Panc1 (cell line): Measurements from ENCODE around the gene NRG2. TPM values are rescaled to one million over a fixed set of nuclear protein-coding genes. Genes with fewer than 3 reads are reported as not detected.

Experiments used
- ATAC-seq: fragments of 200-7000 bp; cut with Tn5 transposase; 2 replicates; pipeline ENCODE4 v1.9.1; 2020; ENCODE audit warnings: mild to moderate bottlenecking, moderate library complexity
- BruUV-seq: library from RNA; stranded (reverse); fragments of 400-500 nt; replicated peaks from 2 replicates; lab custom pipeline; 2021; lab: Mats Ljungman, UMichigan
- CTCF ChIA-PET: fragments of 300-600 bp; sonication (Branson Sonifier 250); formaldehyde crosslinking; loops from one replicate; lab custom pipeline; 2022; ENCODE audit warnings: antibody characterized with exemption; lab: Charles Lee
- POLR2A ChIA-PET: fragments of 300-600 bp; sonication (Branson Sonifier 250); formaldehyde crosslinking; loops from one replicate; lab custom pipeline; 2022; ENCODE audit warnings: antibody characterized with exemption; lab: Charles Lee
- DNase-seq: peaks from one replicate; pipeline ENCODE4 v3.0.0-alpha.2; 2010; ENCODE audit warnings: low read depth, low spot score
- H3K27ac ChIP-seq: 2 replicates; pipeline ENCODE4 v1.5.1; 2011; ENCODE audit warnings: mild to moderate bottlenecking, low read length, inconsistent platforms
- H3K27me3 ChIP-seq: fragments of 200-500 bp; sonication (Bioruptor generic); 2 replicates; pipeline ENCODE4 v1.6.0; 2014; ENCODE audit warnings: low read length, inconsistent platforms; ENCODE audit not compliant: control insufficient read depth, insufficient read depth
- H3K36me3 ChIP-seq: fragments of 200-500 bp; sonication (Bioruptor generic); 2 replicates; pipeline ENCODE4 v1.5.1; 2014; ENCODE audit warnings: inconsistent platforms, mild to moderate bottlenecking, low read length, moderate library complexity; ENCODE audit not compliant: control insufficient read depth, insufficient read depth
- H3K4me1 ChIP-seq: 2 replicates; pipeline ENCODE4 v1.5.1; 2011; ENCODE audit warnings: inconsistent platforms, mild to moderate bottlenecking, low read length, moderate library complexity; ENCODE audit not compliant: control insufficient read depth, insufficient read depth
- H3K4me3 ChIP-seq, 2 experiments: 2 replicates each; pipeline ENCODE4 v1.5.1; 2011 to 2012; ENCODE audit warnings: low read depth in 2 of 2, low read length in 2 of 2, mild to moderate bottlenecking in 2 of 2, inconsistent platforms in 1 of 2, moderate library complexity in 1 of 2
- H3K9me3 ChIP-seq: fragments of 200-500 bp; sonication (Bioruptor generic); 2 replicates; pipeline ENCODE4 v1.5.1; 2014; ENCODE audit warnings: low read depth, mild to moderate bottlenecking, inconsistent platforms, low read length, moderate library complexity; ENCODE audit not compliant: control insufficient read depth, insufficient read depth
- POLR2AphosphoS5 ChIP-seq: IDR thresholded peaks from 2 replicates; pipeline ENCODE4 v1.6.1; 2012; ENCODE audit warnings: mild to moderate bottlenecking, low read depth, low read length, moderate library complexity
- SIN3A ChIP-seq: IDR thresholded peaks from 2 replicates; pipeline ENCODE4 v1.6.1; 2012; ENCODE audit warnings: low read depth, mild to moderate bottlenecking, low read length, moderate library complexity, borderline replicate concordance; ENCODE audit not compliant: insufficient read depth
- TCF7L2 ChIP-seq: IDR thresholded peaks from 2 replicates; pipeline ENCODE4 v1.6.1; 2011; ENCODE audit warnings: mild to moderate bottlenecking, low read depth, low read length, inconsistent platforms
- in situ Hi-C: cut with HindIII; loops from 2 replicates; pipeline ENCODE4 v1.10.0; 2016; ENCODE audit warnings: low sequenced_read_pairs, low pct_unique_long_range_greater_than_20kb
- intact Hi-C: fragments of 100-400 bp; cut with micrococcal nuclease; formaldehyde crosslinking; loops from one replicate; pipeline ENCODE4 v1.10.0; 2022; ENCODE audit not compliant: unreplicated experiment
- total RNA-seq: library from RNA; stranded (reverse); gene quantifications from one replicate; pipeline ENCODE4 v1.2.1, GENCODE V29; 2021; ENCODE audit not compliant: unreplicated experiment
- TF ChIP-seq, protein P1 (sequence below): fragments of 450-650 bp; IDR thresholded peaks from 2 replicates; pipeline ENCODE4 v1.5.1; 2017; ENCODE audit warnings: mild to moderate bottlenecking
- TF ChIP-seq, protein P2 (sequence below), 2 experiments: IDR thresholded peaks; 2 replicates each; pipeline ENCODE4 v1.6.1; 2011 to 2012; ENCODE audit warnings: low read depth in 2 of 2, control low read depth in 1 of 2, low read length in 1 of 2, mild to moderate bottlenecking in 1 of 2, moderate library complexity in 1 of 2; ENCODE audit not compliant: insufficient read depth in 1 of 2

Gene NRG2
- total RNA-seq, 1 experiment from 2014 or later, result 20.2 TPM

DNA sequence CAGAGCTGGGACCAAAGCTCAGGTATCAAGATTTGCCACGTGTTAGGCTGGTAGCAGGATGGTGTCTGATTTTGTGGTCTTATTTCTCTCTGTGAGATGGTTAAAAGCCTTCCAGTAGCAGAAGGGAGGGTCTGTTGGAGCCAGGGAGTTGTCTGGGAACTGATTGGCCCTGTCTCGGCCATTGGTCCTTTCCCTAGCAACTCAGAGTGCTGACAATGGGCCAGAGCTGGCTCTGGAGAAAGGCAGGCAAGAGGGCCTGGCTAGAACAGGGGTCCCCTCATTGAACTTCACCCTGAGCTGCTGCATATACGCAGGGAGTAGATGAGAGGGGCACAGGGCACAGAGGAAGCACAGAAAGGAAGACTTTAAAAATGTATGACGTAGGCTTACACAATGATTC is 154.7 kb downstream of the NRG2 start:
- no peak for DNase-seq
- no peak overlapping the region for H3K27ac ChIP-seq
- in situ Hi-C loops (no loop called here), intact Hi-C loops (no loop called here)
- no peaks in the 10 kb centered on the region for H3K9me3 ChIP-seq
- TF ChIP-seq TCF7L2 (no peak), POLR2AphosphoS5 (no peak)
- TF ChIP-seq, protein P1, sequence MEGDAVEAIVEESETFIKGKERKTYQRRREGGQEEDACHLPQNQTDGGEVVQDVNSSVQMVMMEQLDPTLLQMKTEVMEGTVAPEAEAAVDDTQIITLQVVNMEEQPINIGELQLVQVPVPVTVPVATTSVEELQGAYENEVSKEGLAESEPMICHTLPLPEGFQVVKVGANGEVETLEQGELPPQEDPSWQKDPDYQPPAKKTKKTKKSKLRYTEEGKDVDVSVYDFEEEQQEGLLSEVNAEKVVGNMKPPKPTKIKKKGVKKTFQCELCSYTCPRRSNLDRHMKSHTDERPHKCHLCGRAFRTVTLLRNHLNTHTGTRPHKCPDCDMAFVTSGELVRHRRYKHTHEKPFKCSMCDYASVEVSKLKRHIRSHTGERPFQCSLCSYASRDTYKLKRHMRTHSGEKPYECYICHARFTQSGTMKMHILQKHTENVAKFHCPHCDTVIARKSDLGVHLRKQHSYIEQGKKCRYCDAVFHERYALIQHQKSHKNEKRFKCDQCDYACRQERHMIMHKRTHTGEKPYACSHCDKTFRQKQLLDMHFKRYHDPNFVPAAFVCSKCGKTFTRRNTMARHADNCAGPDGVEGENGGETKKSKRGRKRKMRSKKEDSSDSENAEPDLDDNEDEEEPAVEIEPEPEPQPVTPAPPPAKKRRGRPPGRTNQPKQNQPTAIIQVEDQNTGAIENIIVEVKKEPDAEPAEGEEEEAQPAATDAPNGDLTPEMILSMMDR, result no peak
- TF ChIP-seq, protein P2, sequence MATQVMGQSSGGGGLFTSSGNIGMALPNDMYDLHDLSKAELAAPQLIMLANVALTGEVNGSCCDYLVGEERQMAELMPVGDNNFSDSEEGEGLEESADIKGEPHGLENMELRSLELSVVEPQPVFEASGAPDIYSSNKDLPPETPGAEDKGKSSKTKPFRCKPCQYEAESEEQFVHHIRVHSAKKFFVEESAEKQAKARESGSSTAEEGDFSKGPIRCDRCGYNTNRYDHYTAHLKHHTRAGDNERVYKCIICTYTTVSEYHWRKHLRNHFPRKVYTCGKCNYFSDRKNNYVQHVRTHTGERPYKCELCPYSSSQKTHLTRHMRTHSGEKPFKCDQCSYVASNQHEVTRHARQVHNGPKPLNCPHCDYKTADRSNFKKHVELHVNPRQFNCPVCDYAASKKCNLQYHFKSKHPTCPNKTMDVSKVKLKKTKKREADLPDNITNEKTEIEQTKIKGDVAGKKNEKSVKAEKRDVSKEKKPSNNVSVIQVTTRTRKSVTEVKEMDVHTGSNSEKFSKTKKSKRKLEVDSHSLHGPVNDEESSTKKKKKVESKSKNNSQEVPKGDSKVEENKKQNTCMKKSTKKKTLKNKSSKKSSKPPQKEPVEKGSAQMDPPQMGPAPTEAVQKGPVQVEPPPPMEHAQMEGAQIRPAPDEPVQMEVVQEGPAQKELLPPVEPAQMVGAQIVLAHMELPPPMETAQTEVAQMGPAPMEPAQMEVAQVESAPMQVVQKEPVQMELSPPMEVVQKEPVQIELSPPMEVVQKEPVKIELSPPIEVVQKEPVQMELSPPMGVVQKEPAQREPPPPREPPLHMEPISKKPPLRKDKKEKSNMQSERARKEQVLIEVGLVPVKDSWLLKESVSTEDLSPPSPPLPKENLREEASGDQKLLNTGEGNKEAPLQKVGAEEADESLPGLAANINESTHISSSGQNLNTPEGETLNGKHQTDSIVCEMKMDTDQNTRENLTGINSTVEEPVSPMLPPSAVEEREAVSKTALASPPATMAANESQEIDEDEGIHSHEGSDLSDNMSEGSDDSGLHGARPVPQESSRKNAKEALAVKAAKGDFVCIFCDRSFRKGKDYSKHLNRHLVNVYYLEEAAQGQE (IDR thresholded peaks at IDR 0.05; ENCODE audit: insufficient read depth in 1 of 2, low read depth in 2 of 2, low read length in 1 of 2), result no peak
- no peak overlapping the region for H3K4me3 ChIP-seq
- no peaks in the 10 kb centered on the region for H3K4me1 ChIP-seq
- BruUV-seq, result no TSS peak
- POLR2A ChIA-PET, result no interaction called here
- ATAC-seq, result no peak; the same call in 1 of the 2 replicates
- no peaks in the 10 kb centered on the region for H3K36me3 ChIP-seq
- CTCF ChIA-PET, result no interaction called here
- H3K27me3 ChIP-seq, result no peaks in the 10 kb centered on the region

DNA sequence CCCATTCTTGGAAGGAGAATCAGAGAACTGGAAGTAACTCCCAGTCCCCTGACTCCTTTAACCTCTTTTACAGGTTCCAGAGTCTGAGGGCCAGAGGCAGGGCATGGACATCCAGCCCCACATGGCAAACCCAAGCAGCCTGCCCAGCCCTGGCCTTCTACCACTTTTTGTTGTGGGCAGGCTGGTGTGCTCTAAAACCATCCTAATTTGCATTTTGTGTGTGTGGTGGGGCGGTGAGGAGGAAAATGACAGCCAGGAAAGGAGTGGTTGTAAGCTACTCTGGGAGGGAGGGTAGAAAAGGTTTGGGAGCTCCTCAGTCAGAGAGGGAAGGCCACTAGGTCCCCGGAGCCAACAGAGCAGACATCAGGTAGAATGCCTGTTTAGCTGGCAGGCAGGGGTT is 156.9 kb downstream of the NRG2 start:
- no TSS peak for BruUV-seq
- ATAC-seq, result no peak
- intact Hi-C loops, result no loop called here
- no peak for DNase-seq
- CTCF ChIA-PET, result no interaction called here
- H3K9me3 ChIP-seq, result no peaks in the 10 kb centered on the region
- POLR2A ChIA-PET, result no interaction called here
- H3K27ac ChIP-seq, result no peak overlapping the region
- TF ChIP-seq, protein P2 (IDR thresholded peaks at IDR 0.05; ENCODE audit: insufficient read depth in 1 of 2, low read depth in 2 of 2, low read length in 1 of 2), result no peak
- TF ChIP-seq POLR2AphosphoS5 (no peak), SIN3A (no peak), TCF7L2 (no peak)
- TF ChIP-seq, protein P1, result no peak
- H3K36me3 ChIP-seq, result no peaks in the 10 kb centered on the region
- H3K4me3 ChIP-seq, result no peak overlapping the region
- no peaks in the 10 kb centered on the region for H3K4me1 ChIP-seq
- in situ Hi-C loops, result no loop called here
- H3K27me3 ChIP-seq, result no peaks in the 10 kb centered on the region
